GM19351 (cell line): ENCODE results near the gene PSMD2.
"Not testable (repeated sequence)": the region's sequence is repeated elsewhere in the genome, so short reads cannot be mapped to it uniquely, and the experiment has no call there.

Experiments
- ATAC-seq: cut with Tn5 transposase; IDR thresholded peaks from one replicate; pipeline ENCODE4 v1.9.1; 2021; ENCODE audit warnings: mild to moderate bottlenecking, moderate library complexity; ENCODE audit not compliant: unreplicated experiment

PSMD2 gene

DNA sequence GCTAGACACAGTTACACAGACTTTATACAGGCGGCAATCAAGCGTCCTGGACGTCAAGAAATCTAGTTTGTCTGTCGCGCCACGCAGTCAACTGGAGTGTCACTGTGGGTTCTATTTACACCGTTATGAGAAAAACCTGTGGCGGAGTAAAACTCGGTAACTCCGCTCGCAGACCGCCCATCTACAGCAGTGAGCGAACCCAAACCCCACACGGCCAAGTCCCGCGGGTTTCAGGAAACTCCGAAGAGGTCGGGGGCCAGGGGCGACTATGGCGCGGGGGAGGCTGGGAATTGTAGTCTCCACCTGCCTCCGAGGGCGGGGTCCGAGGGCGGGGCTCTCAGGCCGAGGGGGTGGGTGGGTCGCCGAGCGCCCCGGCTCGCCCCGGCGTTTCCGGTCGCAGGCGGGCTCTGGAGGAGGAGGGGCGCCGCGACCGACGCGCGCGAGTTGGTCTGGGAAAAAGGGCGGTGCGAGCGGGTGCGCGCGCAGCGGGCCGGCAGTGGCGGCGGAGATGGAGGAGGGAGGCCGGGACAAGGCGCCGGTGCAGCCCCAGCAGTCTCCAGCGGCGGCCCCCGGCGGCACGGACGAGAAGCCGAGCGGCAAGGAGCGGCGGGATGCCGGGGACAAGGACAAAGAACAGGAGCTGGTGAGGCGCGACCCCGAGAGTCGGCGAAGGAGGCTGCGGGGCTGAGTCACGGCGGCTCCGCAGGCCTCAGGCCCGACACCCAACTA lies at the start of gene PSMD2:
PSMD2 (plus strand) TSS at position 483 of the 729 bp plus-strand sequence; CDS start at position 509, 26 bp downstream.
- ATAC-seq = peak; percentile 96

DNA sequence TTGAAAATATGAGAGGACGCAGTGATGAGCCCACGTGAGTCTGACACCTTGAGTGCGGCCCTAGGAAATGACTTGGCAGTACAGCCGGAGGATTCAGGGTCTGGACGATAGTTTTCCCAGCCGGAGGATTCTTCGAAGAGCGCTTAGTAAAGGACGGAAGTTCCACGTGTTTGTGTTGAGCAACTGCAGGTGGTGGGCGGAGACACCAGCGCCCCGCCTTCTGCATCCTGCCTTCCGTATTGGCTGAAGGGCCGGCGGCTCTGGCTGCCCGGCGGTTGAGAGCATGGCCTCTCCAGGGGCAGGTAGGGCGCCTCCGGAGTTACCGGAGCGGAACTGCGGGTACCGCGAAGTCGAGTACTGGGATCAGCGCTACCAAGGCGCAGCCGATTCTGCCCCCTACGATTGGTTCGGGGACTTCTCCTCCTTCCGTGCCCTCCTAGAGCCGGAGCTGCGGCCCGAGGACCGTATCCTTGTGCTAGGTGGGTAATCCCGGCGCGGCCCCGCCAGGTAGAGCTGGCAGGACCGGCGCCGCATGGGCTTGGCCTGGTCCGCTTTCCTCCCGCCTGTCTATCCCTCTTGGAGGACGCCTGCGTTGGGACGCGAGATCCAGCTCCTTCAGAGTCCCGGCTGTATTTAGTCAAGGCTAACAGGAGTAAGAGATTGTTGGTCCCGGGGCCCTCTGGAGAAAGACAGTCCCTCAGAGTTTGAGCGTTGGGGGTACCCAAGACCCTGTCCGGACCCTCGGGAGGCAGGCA lies 49.5 kb upstream of the PSMD2 start, which contains the start of gene EEF1AKMT4:
EEF1AKMT4 (plus strand) TSS at position 261 of the 755 bp plus-strand sequence; CDS start at position 284, 23 bp downstream.
- ATAC-seq = peak; percentile 85

DNA sequence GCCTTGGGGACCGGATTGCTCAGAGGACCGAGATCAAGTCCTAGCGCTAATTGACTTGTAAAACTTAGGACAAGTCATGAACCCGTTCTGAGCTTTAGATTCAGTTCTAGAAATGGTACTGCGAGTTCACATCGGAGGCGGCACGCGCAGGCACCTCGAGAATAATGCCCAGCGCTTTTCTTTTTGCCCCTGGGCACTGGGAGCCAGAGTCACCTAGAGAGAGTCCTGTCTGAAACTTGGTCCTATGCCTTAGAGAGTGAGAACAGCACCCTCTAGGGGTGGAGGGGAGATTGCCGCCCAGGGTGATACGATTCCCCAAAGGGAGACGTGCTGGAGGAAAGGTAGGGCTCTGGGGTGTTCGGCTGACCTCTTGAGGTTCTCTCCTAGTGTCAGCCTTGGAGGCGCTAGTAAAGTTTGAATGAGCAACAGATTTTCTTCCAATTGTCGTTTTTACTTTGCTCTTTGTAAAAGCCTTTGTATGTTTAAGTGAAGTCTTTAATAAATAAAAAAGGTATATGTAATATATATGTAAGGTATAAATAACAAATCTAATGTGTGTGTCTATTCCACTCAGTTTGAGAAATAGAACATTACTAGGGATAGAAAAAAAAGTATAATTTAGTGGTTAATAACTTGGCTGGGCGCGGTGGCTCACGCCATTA lies 48.7 kb upstream of the PSMD2 start:
- ATAC-seq = peak; percentile 63

DNA sequence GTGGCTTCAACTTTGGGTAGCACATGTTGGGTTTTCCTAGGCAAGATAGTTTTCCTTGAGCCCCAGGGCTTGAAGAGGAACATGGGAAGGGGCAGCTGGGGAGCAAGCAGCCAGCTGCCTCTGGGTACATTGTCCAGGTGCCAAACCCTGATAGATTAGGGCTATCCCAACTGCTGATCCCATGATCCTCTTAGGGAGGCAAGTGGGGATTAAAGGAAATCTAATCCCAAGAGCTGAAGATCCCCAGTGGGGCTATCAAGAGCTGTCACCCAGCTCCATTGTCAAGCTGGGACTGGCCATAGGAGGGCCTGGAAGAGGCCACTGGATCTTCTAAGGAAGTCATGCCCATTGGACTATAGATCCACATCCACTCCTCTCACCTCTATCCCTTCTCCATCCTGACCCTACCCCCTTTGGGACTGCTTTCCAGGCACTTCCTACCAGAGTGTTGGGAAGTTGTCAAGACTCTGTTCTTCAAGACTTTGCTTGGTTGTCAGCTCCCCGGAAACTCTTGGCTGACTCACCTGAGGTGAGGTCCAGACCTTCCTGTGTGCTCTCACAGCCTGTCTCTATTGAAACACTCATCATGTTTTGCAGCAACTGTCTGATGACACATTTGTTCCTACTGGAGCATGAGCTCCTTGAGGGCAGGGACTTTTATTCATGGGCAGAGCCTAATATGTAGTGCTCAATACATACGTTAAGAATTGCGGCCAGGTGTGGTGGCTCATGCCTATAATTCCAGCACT lies 43.6 kb upstream of the PSMD2 start:
- ATAC-seq = no peak

DNA sequence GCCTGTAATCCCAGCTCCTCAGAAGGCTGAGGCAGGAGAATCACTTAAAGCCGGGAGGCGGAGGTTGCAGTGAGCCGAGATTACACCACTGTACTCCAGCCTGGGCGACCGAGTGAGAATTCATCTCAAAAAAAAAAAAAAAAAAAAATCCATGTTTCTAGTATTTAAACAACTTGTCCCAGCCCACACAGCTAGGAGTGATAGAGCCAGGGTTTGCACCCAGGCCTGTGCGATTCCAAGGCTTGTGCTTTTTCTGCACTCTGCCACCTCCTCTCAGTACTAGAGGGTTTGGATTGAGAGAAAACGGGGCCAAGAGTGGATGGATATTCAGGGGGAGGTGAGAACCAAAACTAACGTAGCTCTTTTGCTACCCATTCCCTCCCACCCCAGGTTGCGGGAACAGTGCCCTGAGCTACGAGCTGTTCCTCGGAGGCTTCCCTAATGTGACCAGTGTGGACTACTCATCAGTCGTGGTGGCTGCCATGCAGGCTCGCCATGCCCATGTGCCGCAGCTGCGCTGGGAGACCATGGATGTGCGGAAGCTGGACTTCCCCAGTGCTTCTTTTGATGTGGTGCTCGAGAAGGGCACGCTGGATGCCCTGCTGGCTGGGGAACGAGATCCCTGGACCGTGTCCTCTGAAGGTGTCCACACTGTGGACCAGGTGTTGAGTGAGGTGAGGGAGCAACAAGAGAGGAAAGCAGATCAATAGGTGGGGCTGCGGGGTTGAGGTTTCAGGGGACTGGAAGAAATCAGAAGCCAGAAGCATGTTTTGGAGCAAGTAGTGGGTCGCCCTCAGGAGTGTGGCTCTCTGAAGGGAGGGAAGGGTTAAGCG lies 41.7 kb upstream of the PSMD2 start:
- no peak for ATAC-seq

DNA sequence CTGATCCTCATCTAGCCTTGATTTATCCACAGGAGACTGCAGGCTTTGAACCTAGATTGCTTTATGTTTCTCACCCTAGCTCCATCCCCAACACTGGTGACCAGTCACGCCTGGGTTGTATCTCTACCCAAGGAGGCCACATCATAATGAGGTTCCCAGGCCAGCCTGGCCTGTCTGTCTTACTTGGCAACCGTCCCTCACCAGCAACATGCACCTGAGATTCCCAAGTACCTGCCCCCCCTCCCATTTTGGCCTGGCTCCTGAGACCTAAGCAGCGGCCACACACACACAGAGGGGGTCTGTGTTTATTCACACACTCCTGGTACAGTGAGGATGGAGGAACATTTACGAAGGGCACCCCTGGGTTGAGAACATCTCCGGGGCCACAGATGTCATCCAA lies 40.1 kb upstream of the PSMD2 start:
- ATAC-seq = no peak

DNA sequence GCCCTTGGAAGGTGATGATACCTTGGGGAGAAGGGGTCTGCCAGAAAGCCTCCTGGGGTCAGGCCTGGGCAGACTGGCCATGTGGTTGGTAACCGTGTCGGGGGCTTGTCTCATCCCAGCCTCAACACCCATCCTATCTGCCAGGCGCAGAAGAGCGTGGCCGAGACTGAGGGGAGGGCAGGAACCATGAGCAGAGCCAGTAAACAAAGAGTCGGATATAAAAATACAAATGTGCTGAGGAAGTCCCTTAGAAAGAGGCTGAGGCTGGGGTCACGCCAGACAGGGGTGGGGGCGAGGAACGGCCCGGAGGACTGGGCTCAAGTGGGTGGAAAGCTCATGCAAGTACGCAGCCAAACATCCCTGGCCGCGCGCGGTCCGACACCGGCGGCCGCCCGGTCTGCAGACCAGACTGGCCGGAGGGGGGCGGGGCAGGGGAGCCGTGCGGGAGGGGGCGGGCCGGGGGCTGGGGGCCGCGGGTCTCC lies 39.6 kb upstream of the PSMD2 start:
- ATAC-seq = no peak

DNA sequence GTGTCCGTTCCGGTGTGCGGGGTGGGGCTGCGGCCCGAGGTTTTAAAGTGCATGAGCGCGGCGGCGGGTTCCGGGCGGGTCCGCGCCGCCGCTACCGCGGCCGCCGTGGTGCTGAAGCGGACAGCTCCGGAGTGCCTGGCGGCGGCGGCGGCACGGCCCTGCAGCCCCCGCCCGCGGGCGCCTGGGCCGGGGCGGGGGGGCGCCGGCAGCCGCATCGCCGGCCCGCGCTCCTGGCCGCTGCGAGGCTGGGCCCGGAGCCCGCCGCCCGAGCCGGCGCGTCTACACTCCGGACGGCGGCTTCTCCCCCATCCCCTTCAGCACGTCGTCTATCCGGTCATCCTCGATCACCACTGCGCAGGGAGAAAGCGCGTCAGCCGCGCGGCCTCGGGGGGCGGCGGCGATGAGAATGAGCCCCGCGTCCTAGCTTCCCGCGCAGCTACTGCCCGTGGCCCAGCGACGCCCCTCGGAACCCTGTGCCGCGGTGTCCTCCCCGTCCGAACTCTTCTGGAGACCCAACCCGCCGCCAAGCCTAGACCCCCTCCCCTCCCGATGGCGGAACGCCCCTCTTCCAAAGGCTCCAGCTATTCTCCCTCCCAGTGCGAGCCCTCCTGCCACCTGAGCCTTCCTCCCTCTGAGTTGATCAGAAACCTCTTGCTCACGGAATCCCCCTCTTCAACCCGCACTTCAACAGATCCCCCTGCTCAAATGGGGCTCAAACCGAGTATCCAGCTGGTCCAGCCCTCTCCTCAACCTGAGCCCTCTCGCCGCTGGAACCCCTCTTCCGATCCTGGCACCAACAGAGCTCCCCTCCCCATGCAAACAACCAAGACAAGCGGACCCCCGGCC lies 38.9 kb upstream of the PSMD2 start:
- ATAC-seq = no peak

DNA sequence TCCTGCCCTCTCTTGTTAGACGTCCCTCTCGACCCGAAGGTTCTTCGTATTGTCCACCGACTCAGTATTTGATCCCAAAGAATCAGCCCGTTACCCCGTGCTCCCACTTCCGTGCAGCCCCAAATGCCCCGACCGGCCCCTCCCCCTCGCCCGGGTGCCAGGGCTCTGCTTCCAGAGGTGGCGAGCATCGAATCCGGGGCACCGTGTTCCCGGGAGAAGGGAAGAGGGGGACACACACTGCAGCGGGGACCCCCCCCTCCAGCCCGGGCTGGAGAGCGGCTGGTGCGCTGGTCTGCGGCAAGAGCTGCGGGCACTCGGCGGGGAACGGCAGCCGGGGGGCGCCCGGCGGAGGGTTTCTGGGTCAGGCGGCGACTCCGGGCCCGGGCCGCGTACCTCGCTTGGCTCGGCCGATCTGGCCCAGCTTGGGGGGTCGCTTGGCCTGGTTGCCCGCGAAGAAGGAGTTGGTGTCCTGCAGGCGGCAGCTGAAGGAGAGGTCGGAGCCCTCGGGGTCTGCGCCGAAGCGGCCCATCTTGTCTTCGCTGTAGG lies 38.2 kb upstream of the PSMD2 start:
- ATAC-seq = no peak

DNA sequence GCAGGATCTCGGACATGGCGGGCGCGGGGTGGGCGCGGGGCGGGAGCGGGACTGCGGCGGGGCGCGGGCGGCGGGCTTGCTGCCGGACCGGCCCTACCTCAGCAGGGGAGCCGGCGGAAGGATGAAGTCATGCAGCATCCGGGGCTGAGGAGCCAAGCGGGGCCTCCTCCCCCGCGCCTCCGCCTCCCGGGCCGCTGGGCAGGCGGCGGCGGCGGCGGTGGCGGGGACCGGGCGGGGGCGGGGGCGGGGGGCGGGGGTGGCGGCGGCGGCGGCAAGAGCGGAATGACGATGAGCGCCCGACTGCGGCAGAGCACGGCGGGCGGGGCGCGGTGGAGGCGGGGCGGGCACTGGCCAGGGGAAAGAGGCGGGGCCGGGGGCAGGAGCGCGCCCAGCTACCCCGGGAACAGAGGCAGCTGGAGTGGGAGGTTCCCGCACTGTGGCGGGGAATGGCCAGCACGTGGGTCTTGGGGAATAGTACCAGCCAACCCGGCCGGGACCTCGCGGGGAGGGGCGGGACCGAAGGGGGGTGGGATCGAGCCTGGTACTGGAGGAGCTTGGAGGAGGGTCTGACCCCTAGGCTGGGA lies 37.7 kb upstream of the PSMD2 start, which contains the start of gene CAMK2N2:
CAMK2N2 (minus strand) TSS at position 284 of the 584 bp plus-strand sequence; CDS start at position 16, 268 bp downstream.
- peak; percentile 69 for ATAC-seq

DNA sequence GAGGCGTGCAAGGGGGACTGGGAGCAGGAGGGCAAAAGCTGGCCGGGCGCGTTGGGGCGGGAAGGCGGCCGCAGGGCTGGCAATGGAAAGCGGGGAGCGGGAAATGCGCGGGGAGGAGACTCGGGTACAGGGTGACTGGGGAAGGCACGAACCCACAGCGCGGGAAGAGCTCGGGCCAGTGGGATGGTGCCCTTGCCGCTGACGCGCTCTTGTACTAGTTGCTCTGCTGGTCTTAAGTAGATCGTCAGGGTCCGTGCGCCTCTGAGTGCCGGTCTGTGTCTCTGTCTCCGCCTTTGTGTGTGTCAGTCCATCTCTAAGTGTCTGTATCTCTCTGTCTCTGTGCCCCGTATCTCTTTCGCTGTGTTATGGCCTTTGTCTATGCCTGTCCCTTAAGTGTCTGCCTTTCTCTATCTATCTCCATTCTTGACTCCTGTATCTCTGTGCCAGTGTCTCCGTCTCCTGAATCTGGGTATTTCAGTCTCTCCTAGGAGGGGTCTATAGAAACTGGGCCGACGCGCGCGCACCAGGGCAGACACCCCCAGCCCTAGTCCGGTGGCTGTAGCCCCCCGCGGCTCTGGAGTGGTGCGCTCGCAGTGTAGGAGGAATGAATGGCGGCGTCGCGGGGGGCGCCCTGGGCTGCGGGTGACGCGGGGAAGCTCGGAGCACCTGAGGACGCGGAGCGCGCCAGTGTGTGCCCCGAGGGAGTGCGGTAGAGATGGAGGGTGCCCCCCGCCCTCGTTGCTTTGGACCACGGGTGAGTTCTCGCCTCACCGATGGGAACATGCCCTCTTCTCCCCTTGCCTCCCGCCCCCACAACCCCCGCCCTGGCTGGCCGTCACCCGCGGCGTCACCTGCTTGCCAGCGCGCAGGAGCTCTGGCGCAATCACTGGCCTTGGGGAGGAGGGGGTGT lies 36.9 kb upstream of the PSMD2 start:
- peak; percentile 25 for ATAC-seq

DNA sequence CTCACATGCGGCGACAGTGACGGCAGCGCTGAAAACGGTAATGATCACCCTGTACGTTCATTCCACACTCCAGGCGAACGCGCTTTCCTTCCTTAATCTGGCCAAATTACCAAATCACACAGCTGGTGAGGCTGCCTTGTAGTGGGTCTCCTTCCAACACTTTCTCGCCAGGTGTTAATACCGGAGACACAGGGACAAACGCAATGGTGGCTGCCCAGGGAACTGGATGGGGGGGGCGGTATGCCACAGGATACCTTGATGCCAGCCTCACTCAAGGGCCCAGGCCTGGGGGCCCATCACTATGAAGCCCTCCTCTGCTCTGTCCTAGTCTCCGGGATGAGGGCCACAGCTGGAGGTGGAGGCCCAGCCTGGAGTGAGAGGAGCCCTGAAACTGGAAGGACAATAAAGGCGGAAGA lies 36.3 kb upstream of the PSMD2 start:
- no peak for ATAC-seq

DNA sequence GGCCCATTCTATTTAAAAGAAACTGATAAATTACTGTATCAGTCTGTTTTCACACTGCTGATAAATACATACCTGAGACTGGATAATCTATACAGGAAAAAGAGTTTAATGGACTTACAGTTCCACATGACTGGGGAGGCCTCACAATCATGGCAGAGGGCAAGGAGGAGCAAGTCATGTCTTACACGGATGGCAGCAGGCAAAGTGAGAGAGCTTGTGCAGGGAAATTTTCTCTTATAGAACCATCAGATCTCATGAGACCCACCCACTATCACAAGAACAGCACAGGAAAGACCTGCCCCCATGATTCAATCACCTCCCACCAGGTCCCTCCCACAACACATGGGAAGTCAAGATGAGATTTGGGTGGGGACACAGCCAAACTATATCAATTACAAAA lies 31.8 kb upstream of the PSMD2 start:
- not testable (repeated sequence) for ATAC-seq

DNA sequence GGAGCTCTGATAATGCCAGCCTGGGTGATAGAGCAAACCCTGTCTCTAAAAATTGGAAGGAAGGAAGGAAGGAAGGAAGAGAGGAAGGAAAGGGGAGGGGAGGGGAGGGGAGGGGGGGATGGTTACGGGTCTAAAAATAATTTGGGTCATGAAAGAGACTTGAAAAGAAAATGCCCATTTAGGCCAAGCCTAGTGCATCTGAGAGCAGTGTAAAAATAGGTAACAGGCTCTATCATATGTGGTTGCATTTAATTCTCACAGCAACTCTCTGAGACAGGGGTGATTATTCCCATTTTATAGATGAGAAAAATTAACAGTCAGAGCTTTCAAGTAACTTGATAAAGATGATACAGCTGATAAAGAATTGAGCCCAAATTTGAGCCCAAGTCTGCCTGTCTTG lies 26.8 kb upstream of the PSMD2 start:
- ATAC-seq = no peak

DNA sequence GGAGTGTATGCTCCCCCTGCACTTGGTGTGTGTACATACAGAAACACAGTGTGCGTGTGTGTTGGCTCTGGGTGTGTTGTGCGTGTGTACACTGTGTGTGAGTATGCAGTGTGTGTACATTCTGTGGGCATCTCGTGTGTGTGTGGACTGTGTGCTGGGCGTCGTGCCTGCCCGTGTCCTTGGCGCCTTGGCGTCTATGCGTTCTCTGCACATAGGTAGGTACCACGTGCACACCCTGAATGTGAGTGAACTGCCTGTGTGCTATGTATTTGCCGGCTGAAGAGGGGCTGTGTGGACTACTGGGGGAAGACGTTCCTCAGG lies 23.7 kb upstream of the PSMD2 start:
- no peak for ATAC-seq

DNA sequence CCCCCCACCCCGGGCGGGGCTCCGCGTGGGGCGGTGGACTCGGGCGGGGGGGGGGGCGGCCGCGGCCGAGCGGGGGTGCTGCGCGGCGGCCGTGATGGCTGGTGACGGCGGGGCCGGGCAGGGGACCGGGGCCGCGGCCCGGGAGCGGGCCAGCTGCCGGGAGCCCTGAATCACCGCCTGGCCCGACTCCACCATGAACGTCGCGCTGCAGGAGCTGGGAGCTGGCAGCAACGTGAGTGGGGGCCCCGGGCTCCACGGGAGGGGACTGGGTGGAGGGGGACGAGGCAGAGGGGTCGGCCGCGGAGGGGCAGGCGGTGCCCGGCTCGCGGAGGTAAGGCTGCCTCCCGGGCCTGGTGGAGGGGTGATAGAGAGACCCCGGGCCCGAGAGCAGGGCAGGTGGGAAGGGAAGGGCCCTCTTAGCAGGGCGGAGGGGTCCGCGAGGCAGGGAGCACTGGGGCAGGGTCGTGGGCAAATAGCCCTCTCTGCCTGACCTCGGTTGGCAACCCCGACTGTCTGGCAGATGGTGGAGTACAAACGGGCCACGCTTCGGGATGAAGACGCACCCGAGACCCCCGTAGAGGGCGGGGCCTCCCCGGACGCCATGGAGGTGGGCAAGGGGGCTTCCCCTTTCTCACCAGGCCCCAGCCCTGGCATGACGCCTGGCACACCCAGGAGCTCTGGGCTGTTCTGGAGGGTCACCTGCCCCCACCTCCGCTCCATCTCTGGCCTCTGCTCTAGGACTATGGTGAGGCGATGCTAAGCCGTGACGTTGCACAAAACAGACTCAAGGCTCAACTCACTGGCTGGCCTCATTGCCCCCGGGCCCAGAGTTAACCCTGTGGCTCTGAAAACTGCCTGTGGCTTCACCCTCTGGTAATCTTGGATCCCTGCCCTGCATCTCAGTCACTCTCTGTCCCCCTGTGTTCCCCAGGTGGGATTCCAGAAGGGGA lies 22.8 kb upstream of the PSMD2 start, which contains the start of gene ECE2:
ECE2 (plus strand) TSS at position 62 of the 950 bp plus-strand sequence; CDS start at position 194, 132 bp downstream.
- ATAC-seq = no peak
